ENCODE results near the gene FREM2. TPM values are rescaled to one million over a fixed set of nuclear protein-coding genes. Genes with fewer than 3 reads are reported as not detected.

The FREM2 gene
- total and polyA plus RNA-seq, 9 of the 15 experiments (the other 6 are each of a cell fraction or from before 2014, with no cell fraction given): under 0.01 to 0.02 TPM; not detected in 7

GRCh38 chr13:38767506-38768265, 80.8 kb downstream of the FREM2 start:
- WGBS (ENCODE audit: insufficient coverage, low coverage, missing lambda C conversion rate): 0% methylated on average over 1 of the region's 1 CpG
- no TSS peak for BruUV-seq (replicated peaks)
- TF ChIP-seq MTF1 (CRISPR knock-in tag; IDR thresholded peaks at IDR 0.05; ENCODE audit: borderline replicate concordance) (no peak), HNRNPH1 (optimal IDR thresholded peaks at IDR 0.05; ENCODE audit: low read depth, low read length) (no peak), ETV6 (IDR thresholded peaks at IDR 0.05; ENCODE audit: borderline replicate concordance in 1 of 2, low read depth in 2 of 2, low read length in 1 of 2) (no peak), ETV6 (CRISPR knock-in tag; IDR thresholded peaks at IDR 0.05; ENCODE audit: borderline replicate concordance) (no peak), CCAR2 (IDR thresholded peaks at IDR 0.05; ENCODE audit: low read depth, low read length) (no peak), CEBPG (CRISPR knock-in tag; IDR thresholded peaks at IDR 0.05) (no peak), CEBPG (tag; conservative IDR thresholded peaks at IDR 0.05 in 1 of 2, IDR thresholded peaks at IDR 0.05 in 1 of 2) (peak in 1 of 2 experiments; percentile 50; a peak in 1 of 4 replicates), SMARCA4 (IDR thresholded peaks at IDR 0.05) (no peak)
- Histone ChIP-seq H3K4me3 (no peak overlapping the region), H2AFZ (ENCODE audit: low read depth, low read length) (no peak overlapping the region), H3K4me1 (replicated peaks in 1 of 2; ENCODE audit: control insufficient read depth in 2 of 2, insufficient read depth in 2 of 2, low read length in 2 of 2) (no peaks in the 10 kb centered on the region), H4K20me1 (replicated peaks; ENCODE audit: control insufficient read depth, insufficient read depth, low read length) (no peaks in the 10 kb centered on the region), H3K9me3 (replicated peaks; ENCODE audit: control insufficient read depth, insufficient read depth, low read depth, low read length) (no peaks in the 10 kb centered on the region), H3K27me3 (ENCODE audit: control insufficient read depth in 2 of 2, insufficient read depth in 2 of 2, low read length in 2 of 2) (no peaks in the 10 kb centered on the region), H3K27ac (ENCODE audit: extremely low read depth, low read depth, low read length) (no peak overlapping the region), H3K9me1 (ENCODE audit: control insufficient read depth, insufficient read depth, low read length) (no peaks in the 10 kb centered on the region), H3K4me2 (ENCODE audit: insufficient read depth, low read length) (no peak overlapping the region), H3K36me3 (ENCODE audit: control insufficient read depth, insufficient read depth, low read length) (no peaks in the 10 kb centered on the region), H3K79me2 (ENCODE audit: control insufficient read depth, insufficient read depth, low read length) (no peaks in the 10 kb centered on the region), H3K9ac (ENCODE audit: insufficient read depth in 1 of 2, low read depth in 2 of 2, low read length in 2 of 2) (no peak overlapping the region)
- no peak for FAIRE-seq
- DNase-seq (ENCODE audit: extremely low read depth in 1 of 4, low spot score in 3 of 4): no peak
- intact Hi-C loops (cut with micrococcal nuclease) (loop anchor here (10.0 kb wide), 2 partner anchors 147 to 1663 kb away; partner anchors contain the start of gene CSNK1A1L), in situ Hi-C loops (cut with MboI) (no loop called here)
- POLR2A ChIA-PET: no interaction called here
- CTCF ChIA-PET (ENCODE audit: low intra/inter-chr PET ratio): no interaction called here
- ATAC-seq: no peak
